Astrocyte (in vitro differentiated cells and primary cell): ENCODE data around the gene DTNBP1. TPM values are rescaled to one million over a fixed set of nuclear protein-coding genes. Genes with fewer than 3 reads are reported as not detected.
"Not testable (repeated sequence)": the region's sequence is repeated elsewhere in the genome, so short reads cannot be mapped to it uniquely, and the experiment has no call there.

ENCODE experiments used
- DNase-seq: peaks from one replicate; pipeline ENCODE4 v3.0.0-alpha.2; 2010; ENCODE audit warnings: low read depth
- FAIRE-seq: peaks from 2 replicates; lab custom pipeline; 2011; peaks lifted over from hg19 to GRCh38; lab: Jason Lieb, UNC
- H2AFZ ChIP-seq: 2 replicates; pipeline ENCODE4 v1.6.0; 2012; ENCODE audit warnings: low read depth, low read length, inconsistent platforms
- H3K27ac ChIP-seq: 2 replicates; pipeline ENCODE4 v1.5.1; 2011; ENCODE audit warnings: low read depth, low read length, inconsistent platforms
- H3K27me3 ChIP-seq: 2 replicates; pipeline ENCODE4 v1.6.0; 2011; ENCODE audit warnings: low read length, inconsistent platforms; ENCODE audit not compliant: insufficient read depth
- H3K36me3 ChIP-seq: 2 replicates; pipeline ENCODE4 v1.5.1; 2011; ENCODE audit warnings: low read length, inconsistent platforms; ENCODE audit not compliant: insufficient read depth
- H3K4me1 ChIP-seq: 2 replicates; pipeline ENCODE4 v1.5.1; 2011; ENCODE audit warnings: low read length, inconsistent platforms; ENCODE audit not compliant: insufficient read depth
- H3K4me2 ChIP-seq: 2 replicates; pipeline ENCODE4 v1.6.0; 2012; ENCODE audit warnings: low read length, inconsistent platforms
- H3K4me3 ChIP-seq: 2 replicates; pipeline ENCODE4 v1.5.1; 2011; ENCODE audit warnings: low read depth, mild to moderate bottlenecking, low read length, inconsistent platforms; ENCODE audit not compliant: insufficient read depth
- H3K79me2 ChIP-seq: 2 replicates; pipeline ENCODE4 v1.6.0; 2012; ENCODE audit warnings: mild to moderate bottlenecking, low read length, inconsistent platforms; ENCODE audit not compliant: insufficient read depth
- H3K9ac ChIP-seq: 2 replicates; pipeline ENCODE4 v1.6.0; 2012; ENCODE audit warnings: mild to moderate bottlenecking, low read length, inconsistent platforms
- H3K9me3 ChIP-seq: 2 replicates; pipeline ENCODE4 v1.5.1; 2012; ENCODE audit warnings: low read depth, mild to moderate bottlenecking, low read length, inconsistent platforms; ENCODE audit not compliant: insufficient read depth
- H4K20me1 ChIP-seq: 2 replicates; pipeline ENCODE4 v1.6.0; 2012; ENCODE audit warnings: low read length, inconsistent platforms; ENCODE audit not compliant: insufficient read depth
- H3K27ac Mint-ChIP-seq: one replicate; pipeline ENCODE4 v1.8.0; 2021; ENCODE audit warnings: mild to moderate bottlenecking, mixed read lengths; ENCODE audit not compliant: unreplicated experiment
- H3K27me3 Mint-ChIP-seq: one replicate; pipeline ENCODE4 v1.8.0; 2021; ENCODE audit warnings: low read depth, mixed read lengths; ENCODE audit not compliant: unreplicated experiment
- H3K36me3 Mint-ChIP-seq: one replicate; pipeline ENCODE4 v1.8.0; 2021; ENCODE audit warnings: low read depth, mixed read lengths; ENCODE audit not compliant: unreplicated experiment
- H3K4me1 Mint-ChIP-seq: one replicate; pipeline ENCODE4 v1.8.0; 2021; ENCODE audit warnings: low read depth, mixed read lengths; ENCODE audit not compliant: unreplicated experiment
- H3K4me3 Mint-ChIP-seq: one replicate; pipeline ENCODE4 v1.8.0; 2021; ENCODE audit warnings: mild to moderate bottlenecking, moderate library complexity, mixed read lengths; ENCODE audit not compliant: unreplicated experiment
- H3K9me3 Mint-ChIP-seq: one replicate; pipeline ENCODE4 v1.8.0; 2021; ENCODE audit warnings: mild to moderate bottlenecking, mixed read lengths; ENCODE audit not compliant: unreplicated experiment
- CTCF ChIP-seq: IDR thresholded peaks from 2 replicates; pipeline ENCODE4 v1.5.1; 2011; ENCODE audit warnings: low read depth, mild to moderate bottlenecking, inconsistent platforms, low read length, moderate library complexity; ENCODE audit not compliant: insufficient read depth
- EZH2 ChIP-seq: IDR thresholded peaks from 2 replicates; pipeline ENCODE4 v1.6.1; 2012; ENCODE audit warnings: mild to moderate bottlenecking, low read length, inconsistent platforms; ENCODE audit not compliant: insufficient read depth
- total RNA-seq: library from RNA; stranded (reverse); gene quantifications from 2 replicates; pipeline ENCODE4 v1.2.1, GENCODE V29; 2021

Gene DTNBP1
- total RNA-seq, 1 donor from 2014 or later, result 13.0 TPM

DNA sequence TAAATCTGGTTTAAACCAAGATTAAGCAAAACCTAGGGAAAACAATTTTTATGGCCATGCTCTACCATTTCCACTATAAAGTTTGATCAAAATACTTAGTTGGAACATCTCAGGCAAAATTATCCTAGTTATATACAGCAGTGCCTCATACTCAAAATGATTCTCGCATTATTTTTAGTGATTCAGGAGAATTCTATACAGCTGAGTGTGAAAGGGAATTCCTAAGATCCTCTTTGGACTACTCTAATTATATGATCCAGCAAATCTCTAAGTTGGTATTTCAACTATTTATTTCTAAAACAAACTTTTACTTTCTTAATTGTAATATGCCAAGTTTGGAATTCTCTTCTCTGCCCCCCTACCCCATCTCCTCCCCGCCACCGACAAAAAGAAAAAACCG lies 8.6 kb downstream of the DTNBP1 start:
- H3K27me3 Mint-ChIP-seq, result no peaks in the 10 kb centered on the region
- peaks cover 3% of the 10 kb centered on the region for H3K79me2 ChIP-seq
- H3K27me3 ChIP-seq, result no peaks in the 10 kb centered on the region

GRCh38 chr6:15653581-15653980 lies 9.2 kb downstream of the DTNBP1 start:
- H3K9me3 ChIP-seq, result no peaks in the 10 kb centered on the region
- no peak for FAIRE-seq
- no peak overlapping the region for H3K27ac Mint-ChIP-seq

More for the DNA sequence above, 8.6 kb downstream of the DTNBP1 start:
- H3K4me3 ChIP-seq, result no peak overlapping the region
- TF ChIP-seq CTCF (no peak), EZH2 (no peak)
- H3K36me3 Mint-ChIP-seq, result no peaks in the 10 kb centered on the region
- peaks cover 18% of the 10 kb centered on the region for H4K20me1 ChIP-seq
- no peak overlapping the region for H2AFZ ChIP-seq
- DNase-seq, result no peak
- H3K9me3 ChIP-seq, result no peaks in the 10 kb centered on the region
- H3K4me3 Mint-ChIP-seq, result no peak overlapping the region
- no peak overlapping the region for H3K4me2 ChIP-seq
- H3K27ac ChIP-seq, result no peak overlapping the region
- no peaks in the 10 kb centered on the region for H3K36me3 ChIP-seq
- no peaks in the 10 kb centered on the region for H3K9me3 Mint-ChIP-seq
- peaks cover 11% of the 10 kb centered on the region for H3K4me1 Mint-ChIP-seq
- no peak overlapping the region for H3K9ac ChIP-seq
- no peaks in the 10 kb centered on the region for H3K4me1 ChIP-seq
- no peak overlapping the region for H3K27ac Mint-ChIP-seq
- no peak for FAIRE-seq

DNA sequence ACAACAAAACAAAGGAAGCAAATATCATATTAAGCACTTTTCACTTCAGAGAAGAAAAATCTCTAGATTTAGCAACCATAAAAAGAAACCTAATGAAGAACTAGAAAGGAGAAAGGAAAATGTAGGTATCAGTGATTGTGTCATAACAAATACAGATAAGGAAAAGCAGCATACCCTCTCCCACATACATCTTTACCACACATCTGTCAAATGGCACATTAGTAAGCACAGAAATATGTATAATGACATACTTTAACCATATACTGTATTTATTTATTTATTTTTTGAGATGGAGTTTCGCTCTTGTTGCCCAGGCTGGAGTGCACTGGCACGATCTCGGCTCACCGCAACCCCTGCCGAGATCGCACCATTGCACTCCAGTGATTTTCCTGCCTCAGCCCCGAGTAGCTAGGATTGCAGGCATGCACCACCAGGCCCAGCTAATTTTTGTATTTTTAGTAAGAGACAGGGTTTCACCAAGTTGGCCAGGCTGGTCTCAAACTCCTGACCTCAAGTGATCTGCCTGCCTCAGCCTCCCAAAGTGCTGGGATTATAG lies 12.7 kb downstream of the DTNBP1 start:
- H4K20me1 ChIP-seq, FAIRE-seq, H3K9me3 Mint-ChIP-seq, H3K27me3 ChIP-seq, H3K36me3 ChIP-seq, H2AFZ ChIP-seq, H3K27me3 Mint-ChIP-seq, H3K27ac ChIP-seq, H3K4me3 ChIP-seq, H3K9ac ChIP-seq, H3K4me2 ChIP-seq, H3K9me3 ChIP-seq, H3K4me1 Mint-ChIP-seq, H3K4me1 ChIP-seq, H3K79me2 ChIP-seq, H3K4me3 Mint-ChIP-seq: not testable (repeated sequence)
- Mint-ChIP-seq H3K36me3 (peaks cover 10% of the 10 kb centered on the region), H3K27ac (peak overlapping the region; percentile 66)
- DNase-seq, result peak; percentile 71

More at GRCh38 chr6:15653581-15653980, 9.2 kb downstream of the DTNBP1 start:
- Histone ChIP-seq H3K9ac (no peak overlapping the region), H3K4me1 (no peaks in the 10 kb centered on the region), H2AFZ (no peak overlapping the region), H3K79me2 (peaks cover 3% of the 10 kb centered on the region), H3K27me3 (no peaks in the 10 kb centered on the region), H3K36me3 (no peaks in the 10 kb centered on the region), H4K20me1 (peaks cover 18% of the 10 kb centered on the region), H3K27ac (no peak overlapping the region), H3K4me3 (no peak overlapping the region), H3K4me2 (no peak overlapping the region)
- no peaks in the 10 kb centered on the region for H3K27me3 Mint-ChIP-seq
- H3K4me3 Mint-ChIP-seq, result no peak overlapping the region
- no peak for TF ChIP-seq EZH2
- no peaks in the 10 kb centered on the region for H3K36me3 Mint-ChIP-seq
- no peaks in the 10 kb centered on the region for H3K9me3 Mint-ChIP-seq
- DNase-seq, result no peak
- H3K4me1 Mint-ChIP-seq, result peaks cover 7% of the 10 kb centered on the region
